Measurements from ENCODE around the gene CDH24. TPM values are rescaled to one million over a fixed set of nuclear protein-coding genes. Genes with fewer than 3 reads are reported as not detected.

CDH24 gene
- total RNA-seq, 1 experiment from 2014 or later, result 7.9 TPM

GRCh38 chr14:23070262-23071129, 13.2 kb upstream of the CDH24 start:
- no peaks in the 10 kb centered on the region for H3K27me3 ChIP-seq (replicated peaks; ENCODE audit: control insufficient read depth, insufficient read depth, low read length)
- no peak for DNase-seq
- no TSS peak for BruUV-seq (replicated peaks)
- Mint-ChIP-seq H3K27ac (ENCODE audit: unreplicated experiment) (peak overlapping the region; percentile 93), H3K4me1 (ENCODE audit: low read depth, unreplicated experiment) (peaks cover 32% of the 10 kb centered on the region), H3K27me3 (ENCODE audit: insufficient read depth, unreplicated experiment) (no peaks in the 10 kb centered on the region), H3K4me3 (ENCODE audit: unreplicated experiment) (peak overlapping the region; percentile 100), H3K9me3 (ENCODE audit: unreplicated experiment) (no peaks in the 10 kb centered on the region), H3K36me3 (ENCODE audit: insufficient read depth, unreplicated experiment) (peaks cover 90% of the 10 kb centered on the region)
- POLR2A ChIA-PET, result no interaction called here
- H3K36me3 ChIP-seq (ENCODE audit: control insufficient read depth, insufficient read depth, low read length), result peaks cover 7% of the 10 kb centered on the region
- intact Hi-C loops (cut with micrococcal nuclease; ENCODE audit: unreplicated experiment), result loop anchor here (2.0 kb wide), 1 partner anchor 24 kb away; the partner anchor contains the start of genes ACIN1 and C14orf119
- peak overlapping the region; percentile 79 for H3K4me3 ChIP-seq (ENCODE audit: low read depth, low read length)
- peaks cover 13% of the 10 kb centered on the region for H3K4me1 ChIP-seq
- no peaks in the 10 kb centered on the region for H3K9me3 ChIP-seq
- CTCF ChIA-PET, result interaction anchor here (0.5 to 3.1 kb wide), 10 partner anchors 8 to 1174 kb away, joined by 3 to 24 read pairs (median 5); partner anchors contain the start of genes ACIN1 and C14orf119
- TF ChIP-seq CTCF (IDR thresholded peaks at IDR 0.05; ENCODE audit: insufficient read depth in 1 of 2, low read depth in 1 of 2, low read length in 1 of 2, severe bottlenecking in 1 of 2, unreplicated experiment in 1 of 2), result no peak

- no peak for TF ChIP-seq CTCF (IDR thresholded peaks at IDR 0.05; ENCODE audit: insufficient read depth in 1 of 2, low read depth in 1 of 2, low read length in 1 of 2, severe bottlenecking in 1 of 2, unreplicated experiment in 1 of 2)
- Histone ChIP-seq H3K4me3 (ENCODE audit: low read depth, low read length) (no peak overlapping the region), H3K9me3 (no peaks in the 10 kb centered on the region), H3K36me3 (ENCODE audit: control insufficient read depth, insufficient read depth, low read length) (peaks cover 7% of the 10 kb centered on the region), H3K27me3 (replicated peaks; ENCODE audit: control insufficient read depth, insufficient read depth, low read length) (no peaks in the 10 kb centered on the region), H3K4me1 (peaks cover 13% of the 10 kb centered on the region)
- BruUV-seq (replicated peaks), result no TSS peak
- peaks cover 90% of the 10 kb centered on the region for H3K36me3 Mint-ChIP-seq (ENCODE audit: insufficient read depth, unreplicated experiment)
- H3K4me1 Mint-ChIP-seq (ENCODE audit: low read depth, unreplicated experiment), result peaks cover 32% of the 10 kb centered on the region
- H3K27me3 Mint-ChIP-seq (ENCODE audit: insufficient read depth, unreplicated experiment), result no peaks in the 10 kb centered on the region
- H3K4me3 Mint-ChIP-seq (ENCODE audit: unreplicated experiment), result no peak overlapping the region
- intact Hi-C loops (cut with micrococcal nuclease; ENCODE audit: unreplicated experiment), result loop anchor here (1.0 to 2.0 kb wide), 2 partner anchors 40 to 117 kb away; no protein-coding TSS in a partner anchor
- POLR2A ChIA-PET, result interaction anchor here (0.6 to 1.6 kb wide), 4 partner anchors 11 to 62 kb away, joined by 3 to 23 read pairs (median 8); partner anchors contain the start of genes ACIN1 and C14orf119
- H3K9me3 Mint-ChIP-seq (ENCODE audit: unreplicated experiment), result no peaks in the 10 kb centered on the region
- no peak for DNase-seq
- CTCF ChIA-PET, result interaction anchor here (0.6 to 2.0 kb wide), 38 partner anchors 9 to 1045 kb away, joined by 3 to 110 read pairs (median 4); partner anchors contain the start of genes ACIN1, C14orf119, CDH24 and CEBPE
- H3K27ac Mint-ChIP-seq (ENCODE audit: unreplicated experiment), result peak overlapping the region; percentile 60
These were observed 12.1 kb upstream of the CDH24 start for GRCh38 chr14:23069413-23069806.

- Mint-ChIP-seq H3K27me3 (ENCODE audit: insufficient read depth, unreplicated experiment) (no peaks in the 10 kb centered on the region), H3K4me1 (ENCODE audit: low read depth, unreplicated experiment) (peaks cover 32% of the 10 kb centered on the region), H3K27ac (ENCODE audit: unreplicated experiment) (peak overlapping the region; percentile 60), H3K36me3 (ENCODE audit: insufficient read depth, unreplicated experiment) (peaks cover 90% of the 10 kb centered on the region), H3K4me3 (ENCODE audit: unreplicated experiment) (peak overlapping the region; percentile 42), H3K9me3 (ENCODE audit: unreplicated experiment) (no peaks in the 10 kb centered on the region)
- TF ChIP-seq CTCF (IDR thresholded peaks at IDR 0.05; ENCODE audit: insufficient read depth in 1 of 2, low read depth in 1 of 2, low read length in 1 of 2, severe bottlenecking in 1 of 2, unreplicated experiment in 1 of 2), result peak; percentile 95 to 98
- peak; percentile 89 for DNase-seq
- peaks cover 13% of the 10 kb centered on the region for H3K4me1 ChIP-seq
- no peaks in the 10 kb centered on the region for H3K27me3 ChIP-seq (replicated peaks; ENCODE audit: control insufficient read depth, insufficient read depth, low read length)
- ChIA-PET POLR2A (interaction anchor here (0.6 to 1.6 kb wide), 4 partner anchors 10 to 62 kb away, joined by 3 to 23 read pairs (median 8); partner anchors contain the start of genes ACIN1 and C14orf119), CTCF (interaction anchor here (0.6 to 2.0 kb wide), 42 partner anchors 10 to 1046 kb away, joined by 3 to 110 read pairs (median 4); partner anchors contain the start of genes ACIN1, C14orf119, CDH24 and CEBPE)
- intact Hi-C loops (cut with micrococcal nuclease; ENCODE audit: unreplicated experiment), result loop anchor here (1.0 to 2.0 kb wide), 2 partner anchors 40 to 118 kb away; no protein-coding TSS in a partner anchor
- peaks cover 7% of the 10 kb centered on the region for H3K36me3 ChIP-seq (ENCODE audit: control insufficient read depth, insufficient read depth, low read length)
- H3K4me3 ChIP-seq (ENCODE audit: low read depth, low read length), result no peak overlapping the region
- BruUV-seq (replicated peaks), result TSS peak; percentile 0
- no peaks in the 10 kb centered on the region for H3K9me3 ChIP-seq
These were observed 11.6 kb upstream of the CDH24 start for GRCh38 chr14:23068789-23069412.
